Tibial nerve (tissue), 4 donors: ENCODE data around the gene MXD4.

ENCODE experiments used
- CTCF ChIP-seq, 5 experiments: fragments of 200-600 bp in 3 of 5; fragments of 450-650 bp in 2 of 5; sonication (generic) in 3 of 5; IDR thresholded peaks; one replicate each; pipeline ENCODE4 v1.5.1; 2016 to 2019; ENCODE audit warnings: antibody characterized with exemption in 5 of 5, mild to moderate bottlenecking in 3 of 5, moderate library complexity in 2 of 5
- EP300 ChIP-seq, 2 donors: sonication (generic); formaldehyde crosslinking; IDR thresholded peaks; one replicate each; pipeline ENCODE4 v1.6.1; 2017; ENCODE audit warnings: antibody characterized with exemption in 2 of 2, mild to moderate bottlenecking in 1 of 2
- POLR2A ChIP-seq, 2 donors: fragments of 450-650 bp; IDR thresholded peaks; one replicate each; pipeline ENCODE4 v1.6.1; 2017; ENCODE audit warnings: antibody characterized with exemption in 2 of 2, mild to moderate bottlenecking in 2 of 2, moderate library complexity in 2 of 2

- no peak for TF ChIP-seq CTCF (IDR thresholded peaks at IDR 0.05)
- no peak for TF ChIP-seq POLR2A (IDR thresholded peaks at IDR 0.05)
- TF ChIP-seq EP300 (IDR thresholded peaks at IDR 0.05) = no peak
Measured at GRCh38 chr4:2260344-2261109, 1.4 kb downstream of the MXD4 start.
